8988T (cell line): ENCODE results near the gene LARP1B.
"Not testable (repeated sequence)": the region's sequence is repeated elsewhere in the genome, so short reads cannot be mapped to it uniquely, and the experiment has no call there.

Experiments
- DNase-seq: peaks from one replicate; pipeline ENCODE4 v3.0.0; 2011

Gene LARP1B

GRCh38 chr4:128228845-128229795, 168.0 kb downstream of the LARP1B start:
- DNase-seq, result no peak

- no peak for DNase-seq
Observed at GRCh38 chr4:128232719-128233118, 171.6 kb downstream of the LARP1B start.

- no peak for DNase-seq
Observed at GRCh38 chr4:128234836-128235235, 173.7 kb downstream of the LARP1B start.

- no peak for DNase-seq
Observed at GRCh38 chr4:128241019-128241418, 179.9 kb downstream of the LARP1B start.

- peak; percentile 12 for DNase-seq
Observed at GRCh38 chr4:128241425-128241913, 180.4 kb downstream of the LARP1B start.

GRCh38 chr4:128241981-128242380, 180.9 kb downstream of the LARP1B start:
- no peak for DNase-seq

GRCh38 chr4:128242601-128243000, 181.5 kb downstream of the LARP1B start:
- no peak for DNase-seq

- DNase-seq, result no peak
Observed at GRCh38 chr4:128244379-128244778, 183.3 kb downstream of the LARP1B start.

- not testable (repeated sequence) for DNase-seq
Observed at GRCh38 chr4:128245391-128245790, 184.3 kb downstream of the LARP1B start.

- no peak for DNase-seq
Observed at GRCh38 chr4:128247906-128248305, 186.8 kb downstream of the LARP1B start.

- DNase-seq, result no peak
Observed at GRCh38 chr4:128249787-128250668, 188.9 kb downstream of the LARP1B start.

GRCh38 chr4:128255906-128256305, 194.8 kb downstream of the LARP1B start:
- DNase-seq, result no peak

- DNase-seq, result no peak
Observed at GRCh38 chr4:128256539-128256938, 195.4 kb downstream of the LARP1B start.

- not testable (repeated sequence) for DNase-seq
Observed at GRCh38 chr4:128258166-128258565, 197.1 kb downstream of the LARP1B start.

- DNase-seq, result not testable (repeated sequence)
Observed at GRCh38 chr4:128259889-128260288, 198.8 kb downstream of the LARP1B start.
